Suprapubic skin (tissue), 4 donors: ENCODE data around the gene PGM1.

Experiments
- CTCF ChIP-seq, 2 donors: fragments of 200-600 bp in 1 of 2; fragments of 450-650 bp in 1 of 2; sonication (generic) in 1 of 2; IDR thresholded peaks; one replicate each; pipeline ENCODE4 v1.5.1; 2016 to 2019; ENCODE audit warnings: antibody characterized with exemption in 2 of 2, mild to moderate bottlenecking in 1 of 2, moderate library complexity in 1 of 2
- POLR2A ChIP-seq, 2 donors: fragments of 450-650 bp; IDR thresholded peaks; one replicate each; pipeline ENCODE4 v1.6.1; 2017; ENCODE audit warnings: antibody characterized with exemption in 2 of 2, mild to moderate bottlenecking in 2 of 2, moderate library complexity in 2 of 2
- POLR2AphosphoS5 ChIP-seq, 3 donors: sonication (generic); formaldehyde crosslinking; IDR thresholded peaks; one replicate each; pipeline ENCODE4 v1.6.1; 2017; ENCODE audit warnings: antibody characterized with exemption in 3 of 3

GRCh38 chr1:63674238-63674864 lies 81.1 kb downstream of the PGM1 start:
- no peak for TF ChIP-seq POLR2AphosphoS5 (IDR thresholded peaks at IDR 0.05)
- TF ChIP-seq POLR2A (IDR thresholded peaks at IDR 0.05), result no peak
- TF ChIP-seq CTCF (IDR thresholded peaks at IDR 0.05), result peak; percentile 32 to 52
